GM12878 (cell line): ENCODE data around the gene PCBP4.

Source experiments
- MXI1 ChIP-seq: fragments of 150-350 bp; IDR thresholded peaks from 2 replicates; pipeline ENCODE4 v1.6.1; 2011; ENCODE audit warnings: low read depth, mild to moderate bottlenecking, inconsistent platforms, low read length, improper control_type of control experiment
- RAD21 ChIP-seq: IDR thresholded peaks from 2 replicates; pipeline ENCODE4 v1.6.1; 2011; ENCODE audit warnings: mild to moderate bottlenecking, low read depth, low read length, moderate library complexity; ENCODE audit not compliant: insufficient read depth
- RBBP5 ChIP-seq: fragments of 200-600 bp; sonication (generic); conservative IDR thresholded peaks from 2 replicates; pipeline ENCODE4 v1.6.1; 2016
- TF ChIP-seq, protein P1 (sequence below), 3 experiments: IDR thresholded peaks in 2 of 3; conservative IDR thresholded peaks in 1 of 3; 2 replicates each; pipeline ENCODE4 v1.5.1; 2011; ENCODE audit warnings: low read depth in 3 of 3, low read length in 3 of 3, mild to moderate bottlenecking in 3 of 3, control low read depth in 2 of 3, moderate library complexity in 2 of 3, inconsistent platforms in 1 of 3, mixed read lengths in 1 of 3; ENCODE audit not compliant: control insufficient read depth in 2 of 3, insufficient read depth in 1 of 3; ENCODE audit errors: extremely low read depth in 1 of 3

DNA sequence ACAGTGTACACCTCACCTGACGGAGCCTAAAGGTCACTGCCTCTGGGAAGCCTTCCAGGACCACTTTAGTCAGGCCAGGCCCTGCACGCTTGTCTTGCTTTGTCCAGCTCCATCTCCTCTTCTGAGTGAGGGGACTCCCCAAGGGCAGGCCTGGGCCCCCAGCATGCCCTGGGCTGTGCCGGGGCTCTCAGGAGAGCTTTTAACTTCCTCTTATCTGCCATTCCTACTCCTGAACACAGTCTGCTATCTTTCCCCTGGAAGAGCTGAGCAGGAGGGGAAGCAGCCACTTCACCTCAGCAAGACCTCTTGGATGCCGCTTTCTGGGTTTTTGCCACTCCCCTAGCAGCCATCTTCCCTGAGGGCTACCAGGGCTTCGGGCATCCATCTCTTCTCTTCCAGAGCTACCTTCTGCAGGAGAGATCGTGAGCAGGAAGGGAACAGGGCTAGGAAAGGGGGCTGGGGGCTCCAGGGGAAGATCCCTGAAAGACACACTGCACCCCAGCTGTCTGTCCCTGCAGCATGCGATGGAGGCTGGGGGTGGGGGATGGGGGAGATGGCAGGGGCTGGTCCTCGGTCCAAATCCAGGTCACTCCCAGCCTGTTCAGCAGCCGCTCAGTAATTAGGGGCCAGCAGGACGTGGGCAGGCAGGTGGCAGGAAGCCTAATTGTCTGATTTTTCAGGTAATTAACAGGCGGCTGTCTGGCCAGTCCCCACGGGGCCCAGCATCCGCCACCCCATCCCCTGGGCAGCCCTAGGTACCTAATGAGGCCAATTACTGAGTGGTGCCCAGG is 48.4 kb upstream of the PCBP4 start:
- no peak for TF ChIP-seq RAD21
- no peak for TF ChIP-seq RBBP5
- no peak for TF ChIP-seq MXI1
- TF ChIP-seq, protein P1, sequence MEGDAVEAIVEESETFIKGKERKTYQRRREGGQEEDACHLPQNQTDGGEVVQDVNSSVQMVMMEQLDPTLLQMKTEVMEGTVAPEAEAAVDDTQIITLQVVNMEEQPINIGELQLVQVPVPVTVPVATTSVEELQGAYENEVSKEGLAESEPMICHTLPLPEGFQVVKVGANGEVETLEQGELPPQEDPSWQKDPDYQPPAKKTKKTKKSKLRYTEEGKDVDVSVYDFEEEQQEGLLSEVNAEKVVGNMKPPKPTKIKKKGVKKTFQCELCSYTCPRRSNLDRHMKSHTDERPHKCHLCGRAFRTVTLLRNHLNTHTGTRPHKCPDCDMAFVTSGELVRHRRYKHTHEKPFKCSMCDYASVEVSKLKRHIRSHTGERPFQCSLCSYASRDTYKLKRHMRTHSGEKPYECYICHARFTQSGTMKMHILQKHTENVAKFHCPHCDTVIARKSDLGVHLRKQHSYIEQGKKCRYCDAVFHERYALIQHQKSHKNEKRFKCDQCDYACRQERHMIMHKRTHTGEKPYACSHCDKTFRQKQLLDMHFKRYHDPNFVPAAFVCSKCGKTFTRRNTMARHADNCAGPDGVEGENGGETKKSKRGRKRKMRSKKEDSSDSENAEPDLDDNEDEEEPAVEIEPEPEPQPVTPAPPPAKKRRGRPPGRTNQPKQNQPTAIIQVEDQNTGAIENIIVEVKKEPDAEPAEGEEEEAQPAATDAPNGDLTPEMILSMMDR (IDR thresholded peaks at IDR 0.05 in 2 of 3, conservative IDR thresholded peaks at IDR 0.05 in 1 of 3; ENCODE audit: control insufficient read depth in 2 of 3, extremely low read depth in 1 of 3, insufficient read depth in 1 of 3, low read depth in 3 of 3, low read length in 3 of 3), result no peak
